HG03565 (cell line): ENCODE results near the gene CEP126.

Source experiments
- ATAC-seq: cut with Tn5 transposase; IDR thresholded peaks from one replicate; pipeline ENCODE4 v1.9.1; 2021; ENCODE audit warnings: mild to moderate bottlenecking, moderate library complexity; ENCODE audit not compliant: unreplicated experiment

The CEP126 gene

DNA sequence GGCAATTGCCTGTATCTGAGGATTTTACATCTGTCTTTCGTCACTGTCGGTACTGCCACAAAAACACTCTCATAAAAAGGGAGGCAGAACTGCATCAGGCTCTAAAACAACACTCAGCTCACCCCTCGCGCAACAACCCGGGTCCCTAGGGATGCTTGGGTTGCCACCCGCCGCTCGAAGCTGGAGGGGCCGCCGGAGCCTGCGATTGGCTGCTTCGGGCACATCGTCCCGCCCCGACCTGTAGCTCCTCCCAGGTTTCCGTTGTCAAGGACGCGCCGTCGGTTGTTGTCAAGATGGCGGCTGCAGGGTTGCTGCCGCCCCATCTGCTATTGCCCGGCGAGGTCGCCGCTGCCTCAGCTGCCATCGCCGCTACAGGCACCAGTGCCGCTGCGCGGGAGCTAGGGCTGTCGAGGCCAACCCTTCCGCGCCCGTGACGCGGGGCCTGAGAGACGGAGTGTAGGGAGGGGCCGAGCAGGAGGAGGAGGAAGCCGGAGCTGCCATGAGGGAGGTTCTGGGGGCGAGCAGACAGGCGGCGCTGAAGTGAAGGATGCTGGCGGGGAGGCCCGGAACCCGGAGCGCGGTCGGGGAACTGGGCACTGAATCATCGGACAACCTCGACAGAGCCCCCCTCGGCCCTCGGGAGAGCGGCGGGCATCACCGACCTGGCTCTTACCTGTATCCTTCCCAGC, at the start of gene CEP126:
Gene CEP126 (plus strand): TSS at position 273 of the 689 bp plus-strand sequence. CDS start 275 bp downstream, at position 548.
- peak; percentile 98 for ATAC-seq

DNA sequence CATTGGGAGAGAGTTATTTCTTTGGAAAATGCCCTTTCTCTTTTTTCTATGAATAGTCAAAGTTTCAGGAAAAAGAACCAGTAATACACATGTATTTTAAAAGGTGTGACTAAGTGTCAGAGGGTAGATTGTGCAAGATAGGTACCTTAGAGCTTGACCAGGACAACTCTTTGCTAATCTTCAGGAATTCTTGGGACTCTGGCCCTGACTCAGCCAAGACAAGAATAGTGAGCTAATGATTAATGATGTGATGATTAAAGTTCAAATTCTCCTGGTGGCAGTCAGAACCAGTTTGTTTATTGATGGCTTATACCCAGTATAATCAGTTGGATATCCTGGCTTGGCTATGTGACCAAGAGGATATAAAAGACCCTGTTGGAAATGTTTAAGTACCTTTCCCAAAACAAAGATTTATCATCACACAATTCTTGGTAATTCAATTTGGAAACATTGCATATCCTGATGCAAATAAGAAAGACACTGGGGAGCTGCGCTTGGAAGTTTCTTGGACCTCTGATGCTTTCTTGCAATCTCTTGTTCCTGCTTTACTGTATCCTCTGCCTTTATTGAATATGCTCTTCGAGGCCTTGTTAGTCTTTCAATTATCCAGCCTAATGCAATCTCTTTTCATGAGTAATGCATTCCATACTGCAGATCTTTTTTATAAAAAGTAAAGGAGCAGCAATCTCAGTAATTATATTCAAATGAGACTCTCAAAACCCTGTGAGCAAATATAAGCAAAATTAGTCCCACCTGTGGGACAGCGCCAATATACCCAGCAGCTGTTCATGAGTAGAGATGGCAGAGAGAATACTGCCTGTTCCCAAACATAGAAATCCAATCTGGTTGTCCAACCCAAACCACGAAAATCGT, 48.0 kb upstream of the CEP126 start:
- no peak for ATAC-seq

DNA sequence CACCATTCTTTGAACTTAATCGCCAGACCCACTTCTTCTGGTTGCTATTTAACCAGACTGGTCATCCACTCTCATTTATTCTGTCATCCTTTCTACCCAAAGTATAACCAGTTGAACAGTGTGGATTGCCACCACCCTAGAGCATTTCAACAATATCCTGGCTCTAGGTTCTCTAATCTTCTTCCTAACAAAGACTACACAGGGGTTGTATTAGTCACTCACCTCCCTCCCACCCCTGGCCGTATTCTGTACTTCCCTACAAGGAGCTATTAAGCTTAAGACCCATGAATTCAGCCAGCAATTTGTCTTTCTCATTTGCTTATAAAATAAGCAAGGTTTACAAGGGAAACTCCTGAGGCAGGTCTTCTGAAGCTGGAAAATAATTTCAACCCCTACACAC, 46.9 kb upstream of the CEP126 start:
- ATAC-seq = no peak

GRCh38 chr11:101870510-101870909, 44.3 kb upstream of the CEP126 start:
- no peak for ATAC-seq

- no peak for ATAC-seq
These were observed 42.5 kb upstream of the CEP126 start for GRCh38 chr11:101872171-101872882.

DNA sequence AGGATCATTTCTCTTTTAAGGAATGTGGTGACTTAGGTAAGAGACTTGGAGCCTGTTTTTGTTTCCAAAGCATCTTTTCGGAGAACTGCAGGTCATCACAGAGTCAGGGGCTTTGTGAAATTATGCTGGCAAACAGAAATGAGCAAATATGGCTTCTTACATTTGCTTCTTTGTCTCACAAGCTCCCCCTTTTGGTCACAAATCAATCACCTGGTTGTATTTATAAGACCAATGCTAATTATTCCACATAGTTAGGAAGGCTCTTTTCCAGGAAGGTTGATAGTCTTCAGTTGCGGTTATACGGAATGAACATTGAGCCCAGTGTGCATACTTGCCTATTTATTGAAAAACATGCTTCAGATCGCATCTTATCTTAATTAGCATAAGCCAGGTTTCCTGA, 34.6 kb upstream of the CEP126 start:
- ATAC-seq = no peak

- ATAC-seq = no peak
These were observed 33.2 kb upstream of the CEP126 start for GRCh38 chr11:101881586-101881985.

DNA sequence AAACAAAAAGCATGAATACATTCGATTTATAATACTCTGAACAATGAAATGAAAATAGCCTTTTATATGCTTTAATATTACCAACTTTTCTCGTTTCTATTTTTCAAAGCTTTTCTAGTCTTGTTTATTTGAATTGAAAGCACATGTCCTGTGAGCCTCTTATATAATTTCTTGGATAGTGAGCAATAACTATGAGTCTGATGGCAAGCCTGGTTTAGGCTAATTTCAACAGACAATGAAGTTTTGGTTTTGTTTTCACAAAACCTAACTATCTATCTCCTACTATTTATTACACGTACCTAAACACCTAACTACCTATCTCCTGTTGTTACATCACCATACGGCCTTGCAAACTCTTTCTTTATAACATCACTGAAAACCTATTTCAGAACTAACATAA, 29.2 kb upstream of the CEP126 start:
- no peak for ATAC-seq

DNA sequence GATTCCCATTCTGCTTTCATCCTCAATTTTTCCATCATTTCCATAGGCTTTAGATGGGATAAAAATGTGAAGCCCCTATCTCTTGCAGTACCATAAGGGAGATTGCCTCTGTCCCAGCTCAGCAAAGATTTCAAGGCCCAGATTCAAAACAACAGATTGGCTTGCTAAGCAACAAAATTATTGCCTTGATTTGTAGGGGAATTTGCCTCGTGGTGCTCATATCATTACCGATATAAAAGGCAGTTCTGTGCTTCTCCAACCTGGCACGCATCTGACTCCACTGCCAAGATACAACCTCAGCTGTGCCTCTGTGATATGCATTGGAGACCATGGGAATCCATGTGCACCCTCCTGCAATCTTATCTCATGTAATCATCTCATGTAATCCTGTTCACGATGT, 25.0 kb upstream of the CEP126 start:
- no peak for ATAC-seq

- ATAC-seq = no peak
These were observed 20.3 kb upstream of the CEP126 start for GRCh38 chr11:101894505-101894904.

- no peak for ATAC-seq
These were observed 7.0 kb upstream of the CEP126 start for GRCh38 chr11:101907815-101908214.

DNA sequence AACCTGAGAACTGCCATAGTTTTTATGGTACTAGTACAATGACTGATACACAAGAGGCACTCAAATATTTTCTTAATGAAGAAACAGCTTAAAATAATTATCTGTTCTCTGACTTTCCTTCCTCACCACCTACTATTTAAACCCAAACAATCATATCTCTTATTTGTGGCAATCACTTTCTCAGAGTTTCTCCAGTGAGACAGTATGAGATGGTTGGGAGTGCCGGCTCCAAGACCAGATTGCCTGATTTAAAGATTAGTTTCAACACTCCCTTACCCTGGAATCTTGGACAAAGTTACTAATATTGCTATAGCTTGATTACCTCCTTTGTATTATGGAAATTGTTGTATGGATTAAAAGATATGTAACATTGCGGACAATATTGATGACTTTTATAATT, 5.7 kb upstream of the CEP126 start:
- no peak for ATAC-seq

DNA sequence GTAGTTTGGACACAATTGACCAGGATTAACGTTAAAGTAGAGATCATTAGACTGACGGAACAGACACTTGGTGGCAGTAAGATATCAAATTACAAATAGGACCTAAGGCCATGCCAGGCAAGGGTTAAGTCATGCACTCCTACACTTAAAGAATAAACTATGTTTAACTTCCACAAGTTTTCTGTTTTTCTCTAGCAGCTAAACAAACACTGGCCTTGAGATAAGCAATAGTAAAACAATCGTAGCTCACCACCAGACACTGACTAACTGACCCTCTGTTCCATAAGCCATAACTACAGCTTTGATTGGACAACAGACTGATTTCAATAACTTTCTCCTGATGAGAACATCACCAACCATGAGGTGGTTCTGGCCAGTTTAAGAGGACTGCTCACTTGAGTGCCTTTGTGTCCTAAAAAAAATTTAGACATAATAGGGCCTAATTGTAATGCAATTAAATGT, 2.0 kb upstream of the CEP126 start:
- ATAC-seq = no peak

GRCh38 chr11:101913656-101914055, 1.2 kb upstream of the CEP126 start:
- ATAC-seq = no peak

DNA sequence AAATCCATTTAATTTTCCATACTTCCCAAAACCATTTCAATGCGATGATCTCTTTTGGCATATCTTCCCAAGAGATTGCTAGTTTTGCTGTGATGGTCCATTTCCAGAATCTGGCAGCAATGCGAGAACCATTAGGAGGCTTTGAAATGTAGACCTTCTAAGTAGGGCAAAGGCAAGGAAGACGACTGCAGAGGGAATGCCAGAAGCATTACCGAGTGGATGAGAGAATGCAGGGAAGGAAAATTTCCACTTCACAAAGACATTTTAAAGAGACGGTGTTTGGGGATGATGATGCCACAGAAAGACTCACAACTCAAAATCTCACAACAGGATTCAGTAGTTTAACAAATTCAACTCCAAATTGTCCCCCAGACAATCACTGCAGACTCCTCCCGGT, 471 bp upstream of the CEP126 start:
- no peak for ATAC-seq

- ATAC-seq = peak; percentile 42
These were observed 1.0 kb downstream of the CEP126 start for GRCh38 chr11:101915791-101916291.

DNA sequence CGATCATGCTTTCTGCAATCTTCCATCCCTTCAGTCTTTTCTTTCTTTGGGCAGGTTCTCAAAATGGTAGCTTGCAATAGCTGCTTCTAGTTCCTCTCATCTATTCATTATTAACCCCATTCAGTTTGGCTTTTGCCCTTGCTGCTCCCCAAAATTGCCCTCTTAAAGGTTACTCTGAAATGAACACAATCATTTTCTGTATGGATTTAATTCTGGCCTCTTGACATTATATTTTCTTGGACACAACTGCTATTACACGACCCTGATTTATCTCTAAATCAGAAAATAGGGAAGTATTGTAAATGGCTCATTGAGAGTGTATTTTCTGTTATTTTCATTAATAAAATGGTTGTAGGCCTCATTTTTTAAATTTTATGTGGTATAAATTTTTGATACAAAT, 1.6 kb downstream of the CEP126 start, which contains the start of gene ANGPTL5:
Gene ANGPTL5 (minus strand): TSS at position 101 of the 400 bp plus-strand sequence. CDS start 8,613 bp downstream, outside the sequence.
- no peak for ATAC-seq

- no peak for ATAC-seq
These were observed 2.4 kb downstream of the CEP126 start for GRCh38 chr11:101917226-101917625.

GRCh38 chr11:101920992-101921391, 6.2 kb downstream of the CEP126 start:
- no peak for ATAC-seq

- no peak for ATAC-seq
These were observed 8.7 kb downstream of the CEP126 start for GRCh38 chr11:101923554-101923953.

DNA sequence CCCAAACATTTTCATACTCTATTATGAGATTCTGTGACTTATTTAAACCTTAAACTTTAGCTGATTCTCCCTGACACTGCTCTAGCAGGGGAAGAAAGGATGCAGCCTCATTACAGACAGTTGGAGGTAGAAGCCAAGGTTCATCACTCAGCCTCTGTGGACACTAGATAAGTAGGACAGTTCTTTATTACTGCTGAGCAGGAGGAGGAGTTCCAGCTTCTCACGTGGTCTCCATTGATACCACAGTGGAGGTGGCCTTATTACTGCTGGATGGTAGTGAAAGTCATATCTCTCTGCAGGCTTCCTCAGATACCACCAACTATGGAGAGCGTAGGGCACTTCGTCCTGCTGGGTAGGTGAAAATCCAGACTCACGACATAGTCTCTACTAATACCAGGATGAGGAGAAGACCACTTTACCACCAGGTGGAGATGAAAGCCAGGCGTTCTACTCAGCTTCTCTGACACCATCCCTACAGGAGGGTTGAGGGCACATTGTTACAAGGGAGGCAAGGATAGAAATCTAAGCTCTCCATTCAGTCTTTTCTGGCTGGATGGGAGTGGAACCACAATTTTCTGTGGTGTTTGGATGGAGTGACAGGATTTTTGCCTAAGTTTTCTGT, 14.6 kb downstream of the CEP126 start:
- no peak for ATAC-seq
